NCI-H1105 treated with DMSO at 0.1 percent for 48 hours (cell line): ENCODE measurements around the gene AZU1.

ENCODE experiments used
- DNase-seq: peaks from one replicate; lab custom pipeline; 2025; lab: John Stamatoyannopoulos, UW

Gene AZU1

GRCh38 chr19:827710-828321 lies at the start of gene AZU1:
Gene AZU1 (plus strand): TSS chr19:827837. CDS start chr19:827847, 10 bp downstream.
- DNase-seq = no peak

DNA sequence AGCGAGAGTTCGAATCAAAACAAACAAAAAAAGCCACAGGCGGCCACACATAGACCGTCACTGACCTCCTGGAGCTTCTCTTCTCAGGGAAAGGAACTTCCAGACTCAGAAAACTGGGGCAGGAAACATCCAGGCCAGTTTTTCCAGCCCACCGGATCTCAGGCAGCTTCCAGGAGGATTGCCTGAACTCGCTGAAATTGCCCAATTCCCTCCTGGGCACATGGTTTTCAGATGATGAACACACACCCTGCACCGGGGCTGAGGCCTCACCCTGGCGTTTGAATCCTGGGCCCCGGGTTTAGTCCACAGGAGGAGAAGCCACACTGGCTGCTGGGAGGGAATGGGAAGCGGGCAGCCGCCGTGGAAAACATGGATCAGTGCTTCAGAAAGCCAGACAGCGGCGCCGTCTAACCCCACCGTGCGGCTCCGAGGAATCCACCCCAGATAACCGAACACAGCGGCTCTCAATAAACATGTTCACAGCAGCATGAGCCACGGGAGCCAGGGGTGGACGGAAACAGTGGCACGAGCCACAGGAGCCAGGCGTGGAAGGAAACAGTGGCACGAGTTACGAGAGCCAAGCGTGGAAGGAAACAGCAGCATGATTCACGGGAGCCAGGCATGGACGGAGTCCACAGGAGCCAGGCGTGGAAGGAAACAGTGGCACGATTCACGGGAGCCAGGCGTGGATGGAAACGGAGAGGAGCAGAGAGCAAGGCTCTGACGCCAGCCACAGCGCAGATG lies 48.6 kb upstream of the AZU1 start:
- DNase-seq = no peak

DNA sequence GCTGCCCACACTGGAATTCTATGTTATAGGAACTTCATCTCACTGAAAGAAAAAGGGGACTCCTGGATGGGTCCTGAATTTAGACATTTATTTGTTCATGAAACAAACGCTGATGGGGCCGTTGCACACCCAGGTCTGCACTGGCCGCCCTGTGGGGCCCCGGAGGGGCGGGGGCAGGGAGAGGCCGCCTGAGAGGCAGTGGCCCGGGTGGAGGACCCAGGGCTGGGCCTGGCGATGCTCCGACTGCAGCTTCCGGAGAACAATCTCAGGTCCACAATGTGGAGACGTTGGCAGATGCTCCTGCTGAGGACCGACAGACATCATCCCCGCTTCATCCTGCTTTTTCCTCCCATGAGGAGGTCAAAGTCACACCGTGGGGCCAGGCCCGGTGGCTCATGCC lies 46.7 kb upstream of the AZU1 start:
- DNase-seq = no peak

DNA sequence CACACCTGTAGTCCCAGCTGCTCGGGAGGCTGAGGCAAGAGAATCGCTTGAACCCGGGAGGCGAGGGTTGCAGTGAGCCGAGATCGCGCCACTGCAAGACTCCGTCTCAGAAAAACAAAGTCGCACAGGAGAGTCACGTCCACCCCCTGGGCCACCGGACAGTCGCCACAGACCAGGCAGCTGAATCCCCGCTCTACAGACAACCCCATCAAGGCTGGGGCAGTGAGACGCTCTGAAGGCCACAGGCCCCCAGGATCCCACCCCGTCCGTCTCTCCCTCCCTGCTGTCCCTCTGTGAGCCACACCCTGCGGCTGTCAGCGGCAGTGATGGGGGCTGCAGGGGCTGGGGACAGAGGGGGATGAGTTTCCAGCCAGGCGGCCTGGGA lies 45.8 kb upstream of the AZU1 start:
- no peak for DNase-seq

DNA sequence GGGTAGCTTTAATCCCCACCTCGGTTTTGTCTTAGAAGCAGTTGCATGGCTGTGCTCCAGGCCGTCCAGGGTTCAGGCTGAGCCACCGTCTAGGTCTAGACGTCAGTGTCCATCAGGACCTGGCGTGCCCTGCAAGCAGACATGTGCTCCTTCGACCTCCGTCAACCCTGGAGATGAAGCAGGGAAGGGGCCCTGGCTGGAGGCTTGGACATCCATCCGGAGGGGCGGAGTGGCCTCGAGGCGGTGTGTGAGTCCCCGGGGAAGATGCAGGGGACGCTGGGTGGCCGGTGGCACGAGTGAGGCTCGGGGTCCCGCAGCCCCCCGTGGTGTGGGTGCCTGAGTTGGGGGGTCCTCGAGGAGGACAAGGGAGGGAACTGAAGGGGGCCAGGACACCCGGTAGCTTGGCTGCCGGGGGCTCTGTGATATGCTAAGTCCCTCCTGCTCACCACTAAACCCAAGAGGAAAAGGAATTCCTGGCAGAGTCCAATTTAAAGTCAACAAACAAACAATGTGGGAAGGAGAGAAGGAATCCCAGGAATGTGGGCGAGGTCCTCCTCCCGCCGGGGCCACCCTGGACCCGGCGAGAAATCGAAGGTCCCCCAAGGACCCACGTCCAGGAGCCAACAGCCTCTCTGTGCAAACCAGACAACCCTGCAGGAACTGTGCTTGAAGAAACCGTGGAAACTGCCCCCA lies 45.3 kb upstream of the AZU1 start:
- DNase-seq = no peak

DNA sequence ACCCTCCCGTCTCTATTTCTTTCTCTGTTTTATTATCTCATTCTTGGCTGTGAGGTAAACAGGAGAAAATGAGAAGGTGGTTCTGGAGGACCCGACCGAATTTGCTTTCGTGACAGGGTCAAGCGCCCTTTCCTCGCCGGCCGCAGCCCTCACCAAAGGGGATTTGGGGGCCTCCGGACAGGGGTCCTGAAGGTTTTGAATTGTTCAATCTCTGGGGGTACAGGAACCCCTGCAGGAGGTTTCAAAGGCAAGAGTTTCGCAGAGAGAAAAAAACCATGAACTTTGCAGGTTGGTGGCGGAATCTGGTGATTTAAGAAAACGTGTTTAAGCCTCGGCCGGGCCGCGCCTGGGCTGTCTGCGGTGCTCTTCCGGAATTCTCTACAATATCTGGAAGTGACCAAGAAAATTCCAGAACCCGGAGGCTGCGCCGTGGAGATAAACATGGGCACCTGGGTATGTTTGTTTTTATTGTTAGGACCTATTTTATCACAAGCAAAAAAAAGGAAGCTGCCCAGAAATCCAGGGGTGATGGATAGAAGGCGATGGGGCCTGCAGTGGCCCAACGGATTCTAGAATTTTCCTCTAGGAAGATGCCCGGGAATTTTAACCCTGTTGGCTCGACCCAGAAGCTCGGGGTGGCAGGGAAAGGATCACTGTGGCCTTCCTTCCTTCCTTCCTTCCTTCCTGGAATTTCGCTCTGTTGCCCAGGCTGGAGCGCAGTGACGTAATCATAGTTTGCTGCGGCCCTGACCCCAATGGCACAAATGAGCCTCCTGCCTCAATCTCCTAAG lies 44.6 kb upstream of the AZU1 start:
- DNase-seq = no peak

DNA sequence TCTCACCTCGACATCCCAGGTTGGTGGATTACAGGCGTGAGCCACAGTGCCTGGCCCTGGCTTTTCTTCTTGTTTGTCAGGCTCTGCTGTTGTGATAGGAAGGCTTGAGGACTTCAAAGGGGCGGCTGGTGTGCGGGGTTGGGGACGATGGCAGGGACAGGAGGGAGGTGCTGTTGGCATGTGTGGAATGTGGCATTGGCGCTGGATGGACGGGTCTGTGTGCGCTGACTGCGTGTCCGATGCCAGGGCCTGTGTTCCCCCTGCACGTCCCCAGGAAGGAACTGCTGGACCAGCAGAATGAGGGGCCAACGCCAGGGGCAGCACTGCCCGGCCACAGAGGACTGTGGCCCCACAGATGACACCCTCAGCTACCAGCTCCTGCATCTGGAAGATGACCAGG lies 43.1 kb upstream of the AZU1 start:
- no peak for DNase-seq

GRCh38 chr19:787536-787935 lies 40.1 kb upstream of the AZU1 start:
- DNase-seq = no peak

DNA sequence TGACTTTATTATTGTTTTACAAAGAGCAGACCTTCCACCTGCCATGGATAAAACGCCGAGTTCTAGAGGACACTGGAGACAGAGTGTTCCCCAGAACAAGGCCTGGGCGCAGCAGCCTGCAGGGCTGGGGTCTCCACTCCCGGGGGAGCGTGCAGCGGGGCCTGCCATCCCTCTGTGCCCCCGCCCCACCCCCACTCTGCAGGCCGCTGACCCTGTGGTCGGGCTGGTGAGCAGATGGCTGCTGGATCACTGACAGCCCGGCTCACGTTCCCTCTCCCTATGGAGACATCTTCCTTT lies 39.0 kb upstream of the AZU1 start:
- no peak for DNase-seq

DNA sequence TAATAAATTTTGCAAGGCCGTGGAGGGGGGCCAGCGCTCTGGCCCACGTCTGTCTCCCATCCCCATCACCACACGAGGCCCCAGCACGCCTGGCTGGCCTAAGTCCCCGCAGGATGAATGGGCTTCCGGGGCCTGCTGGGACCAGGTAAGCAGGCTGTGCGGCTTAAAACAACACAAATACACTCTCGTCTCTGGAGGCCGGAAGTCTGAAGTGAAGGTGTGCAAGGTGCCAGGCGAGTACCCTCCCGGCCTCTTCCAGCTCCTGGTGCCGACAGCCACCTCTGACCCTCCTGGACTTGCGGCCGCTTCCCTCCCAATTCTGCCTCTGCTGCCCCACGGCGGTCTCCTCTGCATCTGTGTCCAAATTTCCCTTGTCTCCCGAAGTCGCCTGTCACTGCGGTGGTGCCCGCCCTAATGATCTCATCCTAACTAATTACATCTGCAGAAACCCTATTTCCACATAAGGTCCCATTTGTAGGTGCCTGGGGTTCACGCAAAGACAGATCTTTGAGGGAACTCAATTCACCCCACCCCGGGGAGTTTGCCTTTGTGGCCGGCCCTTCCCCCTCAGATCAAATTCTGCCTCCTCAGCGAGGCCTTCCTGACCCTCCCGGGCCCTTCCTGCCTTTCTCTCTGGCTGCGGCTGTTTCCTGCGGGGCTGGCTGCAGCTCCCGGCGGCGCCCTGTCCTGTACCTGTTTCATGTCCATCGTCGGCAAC lies 38.5 kb upstream of the AZU1 start:
- DNase-seq = no peak

- no peak for DNase-seq
Measured at GRCh38 chr19:789701-790060, 38.0 kb upstream of the AZU1 start.

DNA sequence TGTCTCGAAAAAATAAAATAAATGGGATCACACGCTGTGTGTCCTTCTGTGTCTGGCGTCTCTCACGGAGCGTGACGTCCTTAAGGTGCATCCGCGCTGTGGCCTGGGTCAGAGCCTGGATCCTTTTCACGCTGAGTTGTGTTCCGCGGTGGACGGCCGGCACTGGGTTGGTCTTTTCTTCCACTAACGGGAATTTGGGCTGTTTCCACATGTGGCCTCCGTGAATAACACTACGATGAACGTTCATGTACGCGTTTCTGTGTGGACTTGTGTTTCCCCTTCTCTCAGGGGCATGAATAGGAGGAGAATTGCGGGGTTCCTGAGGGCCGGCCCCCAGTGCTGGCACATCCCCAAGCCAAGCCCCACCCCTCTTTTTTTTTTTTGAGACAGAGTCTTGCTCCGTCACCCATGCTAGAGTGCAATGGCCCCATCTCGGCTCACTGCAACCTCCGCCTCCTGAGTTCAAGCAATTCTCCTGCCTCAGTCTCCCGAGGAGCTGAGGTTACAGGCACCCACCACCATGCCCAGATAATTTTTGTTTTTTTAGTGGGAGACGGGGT lies 36.5 kb upstream of the AZU1 start:
- no peak for DNase-seq

- DNase-seq = no peak
Measured at GRCh38 chr19:791567-792305, 35.9 kb upstream of the AZU1 start.

- no peak for DNase-seq
Measured at GRCh38 chr19:792306-792885, 35.2 kb upstream of the AZU1 start.

DNA sequence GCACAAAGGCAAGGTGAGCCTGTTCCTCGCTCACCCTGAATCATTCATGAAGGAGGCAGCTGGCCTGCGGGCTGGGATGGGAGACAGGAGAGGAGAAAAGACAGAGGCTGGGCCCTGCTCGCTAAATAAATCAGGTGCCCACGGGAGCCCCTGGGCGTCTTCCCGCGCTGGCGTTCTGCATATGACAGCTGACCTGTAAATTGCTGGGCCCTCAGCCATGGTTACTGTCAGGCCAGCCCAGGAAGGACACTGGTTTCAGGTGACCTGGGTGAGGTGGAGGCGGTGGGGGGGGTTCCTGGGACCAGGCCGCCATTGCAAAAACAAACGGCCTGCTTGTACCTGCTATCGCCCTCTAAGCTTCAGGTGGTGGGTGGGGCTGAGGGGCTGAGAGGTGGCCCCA lies 33.8 kb upstream of the AZU1 start:
- no peak for DNase-seq

GRCh38 chr19:795073-795611 lies 32.5 kb upstream of the AZU1 start:
- no peak for DNase-seq

DNA sequence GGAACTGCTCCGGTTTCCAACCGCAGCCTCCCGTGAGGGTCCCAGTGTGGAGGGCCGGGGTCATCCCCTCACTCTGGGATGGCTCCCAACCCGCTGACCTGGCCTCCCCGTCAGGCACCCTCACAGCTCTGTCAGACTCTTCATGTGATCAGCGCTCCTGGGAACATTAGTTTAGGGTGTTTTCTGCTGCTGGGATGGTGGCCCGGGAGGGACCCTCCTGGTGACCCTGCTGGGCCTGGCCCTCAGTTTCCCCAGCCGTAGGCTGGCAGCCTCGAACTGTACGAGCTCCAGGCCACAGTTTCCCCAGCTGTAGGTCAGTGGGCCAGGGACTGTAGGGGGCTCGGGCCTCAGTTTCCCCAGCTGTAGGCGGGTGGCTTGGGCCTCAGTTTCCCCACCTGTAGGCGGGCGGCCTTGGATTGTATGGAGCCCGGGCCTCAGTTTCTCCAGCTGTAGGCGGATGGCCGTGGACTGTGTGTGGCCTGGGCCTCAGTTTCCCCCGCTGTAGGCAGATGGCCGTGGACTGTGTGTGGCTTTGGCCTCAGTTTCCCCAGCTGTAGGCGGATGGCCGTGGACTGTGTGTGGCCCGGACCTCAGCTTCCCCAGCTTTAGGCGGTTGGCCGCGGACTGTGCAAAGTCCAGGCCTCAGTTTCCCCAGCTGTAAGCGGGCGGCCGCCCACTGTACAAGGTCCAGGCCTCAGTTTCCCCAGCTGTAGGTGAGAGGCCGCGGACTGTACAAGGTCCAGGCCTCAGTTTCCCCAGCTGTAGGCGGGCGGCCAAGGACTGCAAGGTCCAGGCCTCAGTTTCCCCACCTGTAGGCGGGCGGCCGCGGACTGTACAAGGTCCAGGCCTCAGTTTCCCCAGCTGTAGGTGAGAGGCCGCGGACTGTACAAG lies 31.7 kb upstream of the AZU1 start:
- no peak for DNase-seq

DNA sequence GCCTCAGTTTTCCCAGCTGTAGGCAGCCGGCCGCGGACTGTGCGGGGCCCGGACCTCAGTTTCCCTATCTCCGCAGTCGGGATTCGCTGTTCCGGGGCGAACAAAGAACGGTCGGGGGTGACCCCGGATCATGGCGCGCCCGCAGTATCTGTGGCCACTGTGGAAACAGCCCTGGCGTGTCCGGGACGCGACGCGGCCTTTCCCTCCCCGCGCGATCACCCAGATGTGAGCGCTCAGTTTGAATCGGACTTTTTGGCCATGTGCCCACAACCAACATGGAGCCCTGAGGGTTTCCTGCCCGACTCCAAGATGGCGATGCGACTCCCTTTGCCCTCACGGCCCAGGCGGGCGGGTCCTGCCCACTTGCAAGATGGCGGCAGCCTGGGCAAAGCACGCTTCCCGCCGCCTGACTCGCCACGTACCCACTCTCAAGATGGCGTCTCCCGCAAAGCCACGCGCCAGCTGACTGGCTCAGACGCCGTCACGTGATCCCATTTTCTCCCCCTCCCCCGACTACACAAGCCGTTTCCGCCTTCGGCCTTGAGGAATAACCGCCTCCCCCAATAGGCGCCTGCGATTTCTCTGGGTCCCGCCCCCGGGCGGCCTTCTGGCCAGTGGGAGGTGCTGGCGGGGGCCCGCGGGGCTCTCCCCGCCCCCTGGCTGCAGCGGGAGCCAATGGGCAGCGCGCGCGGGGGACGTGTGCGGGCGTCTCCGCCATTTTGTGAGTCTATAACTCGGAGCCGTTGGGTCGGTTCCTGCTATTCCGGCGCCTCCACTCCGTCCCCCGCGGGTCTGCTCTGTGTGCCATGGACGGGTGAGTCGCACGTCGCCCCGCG lies 30.7 kb upstream of the AZU1 start, which contains the start of gene PTBP1:
Gene PTBP1, plus strand, starts transcription at position 761 of the 836 bp plus-strand sequence. Its CDS starts 46 bp downstream, at position 807.
- peak; percentile 100 for DNase-seq
